Right atrium auricular region (tissue), 2 donors: ENCODE results near the gene SYNE2. TPM values are rescaled to one million over a fixed set of nuclear protein-coding genes. Genes with fewer than 3 reads are reported as not detected.

Experiments used
- DNase-seq: peaks from one replicate; pipeline ENCODE4 v3.0.0-alpha.2; 2019; ENCODE audit warnings: low spot score
- H3K27ac ChIP-seq, 2 donors: fragments of 200-600 bp; sonication (generic); 1 replicate in 1 of 2; 2 replicates in 1 of 2; pipeline ENCODE4 v1.5.1; 2016 to 2019
- H3K27me3 ChIP-seq, 2 donors: fragments of 200-600 bp; sonication (generic); one replicate each; pipeline versions ENCODE4 v1.5.1 to v1.6.0; 2017 to 2019
- H3K36me3 ChIP-seq: fragments of 200-600 bp; sonication (generic); one replicate; pipeline ENCODE4 v1.5.1; 2016
- H3K4me1 ChIP-seq, 2 donors: fragments of 200-600 bp; sonication (generic); one replicate each; pipeline versions ENCODE4 v1.5.1 to v1.6.0; 2017 to 2019
- H3K4me3 ChIP-seq, 2 donors: fragments of 200-600 bp; sonication (generic); 1 replicate in 1 of 2; 2 replicates in 1 of 2; pipeline ENCODE4 v1.5.1; 2017 to 2019; ENCODE audit warnings: mild to moderate bottlenecking in 1 of 2, moderate library complexity in 1 of 2
- H3K9me3 ChIP-seq, 2 donors: fragments of 200-600 bp; sonication (generic); one replicate each; pipeline ENCODE4 v1.5.1; 2019
- CTCF ChIP-seq, 2 donors: fragments of 200-600 bp; sonication (generic); IDR thresholded peaks; one replicate each; pipeline ENCODE4 v1.5.1; 2019; ENCODE audit warnings: antibody characterized with exemption in 2 of 2
- total RNA-seq, 2 donors: library from RNA; depleted of rRNA; stranded (reverse); fragments of >200 nt; gene quantifications; one replicate each; pipeline ENCODE4 v1.1.0, GENCODE V29; 2016

SYNE2 gene
- total RNA-seq, 2 donors from 2014 or later = 149 to 202 TPM

- Histone ChIP-seq H3K4me1 (peaks cover 3 to 64% of the 10 kb centered on the region in 2 donors), H3K27me3 (no peaks in the 10 kb centered on the region), H3K36me3 (peaks cover 33% of the 10 kb centered on the region), H3K9me3 (no peaks in the 10 kb centered on the region), H3K27ac (peak overlapping the region; percentile 86 to 90), H3K4me3 (peak overlapping the region in 1 of 2 donors; percentile 31)
- DNase-seq = no peak
- TF ChIP-seq CTCF (IDR thresholded peaks at IDR 0.05) = no peak
Observed at GRCh38 chr14:64215274-64215673, 362.5 kb downstream of the SYNE2 start.

- peak overlapping the region in 1 of 2 donors; percentile 31 for H3K4me3 ChIP-seq
- H3K36me3 ChIP-seq = peaks cover 40% of the 10 kb centered on the region
- H3K4me1 ChIP-seq = peaks cover 3 to 63% of the 10 kb centered on the region in 2 donors
Observed at GRCh38 chr14:64215978-64216377, 363.2 kb downstream of the SYNE2 start.

GRCh38 chr14:64217308-64217707, 364.5 kb downstream of the SYNE2 start:
- Histone ChIP-seq H3K27ac (peak overlapping the region; percentile 86 to 90), H3K36me3 (peaks cover 54% of the 10 kb centered on the region), H3K27me3 (no peaks in the 10 kb centered on the region), H3K9me3 (no peaks in the 10 kb centered on the region), H3K4me3 (no peak overlapping the region), H3K4me1 (peaks cover 3 to 70% of the 10 kb centered on the region in 2 donors)
- TF ChIP-seq CTCF (IDR thresholded peaks at IDR 0.05) = no peak
- DNase-seq = no peak

More at GRCh38 chr14:64215978-64216377, 363.2 kb downstream of the SYNE2 start:
- Histone ChIP-seq H3K27ac (peak overlapping the region; percentile 86 to 90), H3K27me3 (no peaks in the 10 kb centered on the region), H3K9me3 (no peaks in the 10 kb centered on the region)
- no peak for TF ChIP-seq CTCF (IDR thresholded peaks at IDR 0.05)
- DNase-seq = no peak

GRCh38 chr14:64217834-64218233, 365.0 kb downstream of the SYNE2 start:
- no peak overlapping the region for H3K4me3 ChIP-seq
- no peak for TF ChIP-seq CTCF (IDR thresholded peaks at IDR 0.05)
- peaks cover 55% of the 10 kb centered on the region for H3K36me3 ChIP-seq
- H3K9me3 ChIP-seq = no peaks in the 10 kb centered on the region
- DNase-seq = no peak
- H3K27me3 ChIP-seq = no peaks in the 10 kb centered on the region
- peaks cover 3 to 66% of the 10 kb centered on the region in 2 donors for H3K4me1 ChIP-seq
- H3K27ac ChIP-seq = peak overlapping the region; percentile 86 to 90

GRCh38 chr14:64218344-64219240, 365.8 kb downstream of the SYNE2 start:
- H3K27ac ChIP-seq = peak overlapping the region; percentile 86 to 90
- TF ChIP-seq CTCF (IDR thresholded peaks at IDR 0.05) = no peak
- no peak for DNase-seq
- H3K4me3 ChIP-seq = no peak overlapping the region
- H3K9me3 ChIP-seq = no peaks in the 10 kb centered on the region
- no peaks in the 10 kb centered on the region for H3K27me3 ChIP-seq
- peaks cover 56% of the 10 kb centered on the region for H3K36me3 ChIP-seq
- peaks cover 3 to 58% of the 10 kb centered on the region in 2 donors for H3K4me1 ChIP-seq
